ENCODE results near the gene GIGYF2. TPM values are rescaled to one million over a fixed set of nuclear protein-coding genes. Genes with fewer than 3 reads are reported as not detected.
A peak's percentile ranks its signal among the peaks of the same experiment; 100 is the strongest.

GIGYF2 gene
- total and polyA plus RNA-seq, 2 of the 13 experiments (the other 11 are each of a cell fraction or from before 2014, with no cell fraction given) = 44.9 to 73.5 TPM

- no peak for TF ChIP-seq NCOA5 (CRISPR knock-in tag; IDR thresholded peaks at IDR 0.05)
- TF ChIP-seq ZNF503 (CRISPR knock-in tag; IDR thresholded peaks at IDR 0.05) = no peak
- no peak for TF ChIP-seq CENPT (CRISPR knock-in tag; IDR thresholded peaks at IDR 0.05; ENCODE audit: low read depth)
- no peak for TF ChIP-seq ZFP36L1 (CRISPR knock-in tag; IDR thresholded peaks at IDR 0.05)
- TF ChIP-seq CSRNP2 (CRISPR knock-in tag; conservative IDR thresholded peaks at IDR 0.05; ENCODE audit: low read depth) = no peak
- no peak; the same call in 1 of the 2 replicates for TF ChIP-seq ZNF629 (CRISPR knock-in tag; conservative IDR thresholded peaks at IDR 0.05)
- no peak for TF ChIP-seq KMT2B (CRISPR knock-in tag; IDR thresholded peaks at IDR 0.05)
- no peak for TF ChIP-seq GFI1 (CRISPR knock-in tag; IDR thresholded peaks at IDR 0.05; ENCODE audit: borderline replicate concordance)
- TF ChIP-seq ZNF414 (CRISPR knock-in tag; IDR thresholded peaks at IDR 0.05) = no peak
- TF ChIP-seq ZNF44 (CRISPR knock-in tag; IDR thresholded peaks at IDR 0.05) = no peak
- TF ChIP-seq ZNF513 (CRISPR knock-in tag; conservative IDR thresholded peaks at IDR 0.05) = no peak
- no peak for TF ChIP-seq ZNF292 (CRISPR knock-in tag; IDR thresholded peaks at IDR 0.05; ENCODE audit: borderline replicate concordance, low read depth)
- no peak for TF ChIP-seq ZNF143 (CRISPR knock-in tag; IDR thresholded peaks at IDR 0.05)
- TF ChIP-seq GTF3A (CRISPR knock-in tag; conservative IDR thresholded peaks at IDR 0.05) = no peak
- TF ChIP-seq ARID3A (IDR thresholded peaks at IDR 0.05; ENCODE audit: low read depth, low read length) = peak; percentile 28
- TF ChIP-seq HNRNPL (IDR thresholded peaks at IDR 0.05; ENCODE audit: low read depth, low read length) = no peak
- TF ChIP-seq SRY (CRISPR knock-in tag; IDR thresholded peaks at IDR 0.05) = no peak
- no peak for TF ChIP-seq ZNF780A (CRISPR knock-in tag; IDR thresholded peaks at IDR 0.05)
- no peak; the same call in 1 of the 2 replicates for TF ChIP-seq ETV5 (CRISPR knock-in tag; IDR thresholded peaks at IDR 0.05; ENCODE audit: borderline replicate concordance)
- TF ChIP-seq GPN1 (CRISPR knock-in tag; IDR thresholded peaks at IDR 0.05; ENCODE audit: borderline replicate concordance) = no peak
- TF ChIP-seq ZNF672 (CRISPR knock-in tag; IDR thresholded peaks at IDR 0.05) = no peak
- TF ChIP-seq ZNF224 (CRISPR knock-in tag; IDR thresholded peaks at IDR 0.05) = no peak
- no peak for TF ChIP-seq ZNF205 (CRISPR knock-in tag; IDR thresholded peaks at IDR 0.05)
- TF ChIP-seq ELF1 (CRISPR knock-in tag; IDR thresholded peaks at IDR 0.05) = no peak
- no peak for TF ChIP-seq TOPORS (CRISPR knock-in tag; IDR thresholded peaks at IDR 0.05)
These were observed 163.6 kb downstream of the GIGYF2 start (continued) for GRCh38 chr2:232860593-232861241.
